ENCODE results near the gene KCNMB1.

Gene KCNMB1

GRCh38 chr5:170375283-170375682 lies 13.9 kb downstream of the KCNMB1 start:
- Mint-ChIP-seq H3K27ac (no peak overlapping the region), H3K36me3 (no peaks in the 10 kb centered on the region), H3K4me3 (no peak overlapping the region), H3K4me1 (no peaks in the 10 kb centered on the region), H3K27me3 (peaks cover 45% of the 10 kb centered on the region), H3K9me3 (peaks cover 3% of the 10 kb centered on the region)
- ATAC-seq, result no peak

- Mint-ChIP-seq H3K9me3 (peaks cover 3% of the 10 kb centered on the region), H3K27ac (no peak overlapping the region), H3K36me3 (no peaks in the 10 kb centered on the region), H3K4me3 (no peak overlapping the region), H3K4me1 (no peaks in the 10 kb centered on the region), H3K27me3 (peaks cover 28% of the 10 kb centered on the region)
- no peak for ATAC-seq
Observed at GRCh38 chr5:170372971-170373370, 16.2 kb downstream of the KCNMB1 start.

- H3K9me3 Mint-ChIP-seq, result no peaks in the 10 kb centered on the region
- H3K36me3 Mint-ChIP-seq, result no peaks in the 10 kb centered on the region
- H3K27me3 Mint-ChIP-seq, result peaks cover 11% of the 10 kb centered on the region
- H3K27ac Mint-ChIP-seq, result no peak overlapping the region
- H3K4me1 Mint-ChIP-seq, result no peaks in the 10 kb centered on the region
- H3K4me3 Mint-ChIP-seq, result no peak overlapping the region
- no peak for ATAC-seq
Observed at GRCh38 chr5:170368586-170368985, 20.6 kb downstream of the KCNMB1 start.

- no peak for ATAC-seq
- H3K27ac Mint-ChIP-seq, result no peak overlapping the region
- H3K9me3 Mint-ChIP-seq, result no peaks in the 10 kb centered on the region
- H3K27me3 Mint-ChIP-seq, result no peaks in the 10 kb centered on the region
- H3K4me1 Mint-ChIP-seq, result no peaks in the 10 kb centered on the region
- no peak overlapping the region for H3K4me3 Mint-ChIP-seq
- no peaks in the 10 kb centered on the region for H3K36me3 Mint-ChIP-seq
Observed at GRCh38 chr5:170366276-170366675, 22.9 kb downstream of the KCNMB1 start.

GRCh38 chr5:170365831-170366230 lies 23.3 kb downstream of the KCNMB1 start:
- no peak overlapping the region for H3K4me3 Mint-ChIP-seq
- peaks cover 4% of the 10 kb centered on the region for H3K4me1 Mint-ChIP-seq
- no peaks in the 10 kb centered on the region for H3K27me3 Mint-ChIP-seq
- no peaks in the 10 kb centered on the region for H3K9me3 Mint-ChIP-seq
- no peak for ATAC-seq
- no peak overlapping the region for H3K27ac Mint-ChIP-seq
- no peaks in the 10 kb centered on the region for H3K36me3 Mint-ChIP-seq

- no peak for ATAC-seq
- peaks cover 8% of the 10 kb centered on the region for H3K4me1 Mint-ChIP-seq
- no peaks in the 10 kb centered on the region for H3K36me3 Mint-ChIP-seq
- no peaks in the 10 kb centered on the region for H3K9me3 Mint-ChIP-seq
- no peaks in the 10 kb centered on the region for H3K27me3 Mint-ChIP-seq
- H3K27ac Mint-ChIP-seq, result no peak overlapping the region
- no peak overlapping the region for H3K4me3 Mint-ChIP-seq
Observed at GRCh38 chr5:170365011-170365410, 24.2 kb downstream of the KCNMB1 start.

GRCh38 chr5:170363671-170364070 lies 25.5 kb downstream of the KCNMB1 start:
- ATAC-seq, result no peak
- H3K9me3 Mint-ChIP-seq, result no peaks in the 10 kb centered on the region
- no peaks in the 10 kb centered on the region for H3K27me3 Mint-ChIP-seq
- H3K4me3 Mint-ChIP-seq, result no peak overlapping the region
- H3K27ac Mint-ChIP-seq, result no peak overlapping the region
- no peaks in the 10 kb centered on the region for H3K36me3 Mint-ChIP-seq
- peaks cover 10% of the 10 kb centered on the region for H3K4me1 Mint-ChIP-seq

- Mint-ChIP-seq H3K27ac (no peak overlapping the region), H3K9me3 (no peaks in the 10 kb centered on the region), H3K4me1 (peaks cover 20% of the 10 kb centered on the region), H3K27me3 (no peaks in the 10 kb centered on the region), H3K4me3 (no peak overlapping the region), H3K36me3 (no peaks in the 10 kb centered on the region)
- ATAC-seq, result no peak
Observed at GRCh38 chr5:170362656-170363055, 26.5 kb downstream of the KCNMB1 start.

GRCh38 chr5:170362102-170362501 lies 27.1 kb downstream of the KCNMB1 start:
- peaks cover 23% of the 10 kb centered on the region for H3K4me1 Mint-ChIP-seq
- H3K27ac Mint-ChIP-seq, result no peak overlapping the region
- H3K9me3 Mint-ChIP-seq, result no peaks in the 10 kb centered on the region
- ATAC-seq, result no peak
- no peaks in the 10 kb centered on the region for H3K36me3 Mint-ChIP-seq
- H3K27me3 Mint-ChIP-seq, result no peaks in the 10 kb centered on the region
- no peak overlapping the region for H3K4me3 Mint-ChIP-seq

GRCh38 chr5:170361616-170362015 lies 27.6 kb downstream of the KCNMB1 start:
- peaks cover 23% of the 10 kb centered on the region for H3K4me1 Mint-ChIP-seq
- no peak for ATAC-seq
- no peak overlapping the region for H3K27ac Mint-ChIP-seq
- no peaks in the 10 kb centered on the region for H3K36me3 Mint-ChIP-seq
- H3K4me3 Mint-ChIP-seq, result no peak overlapping the region
- no peaks in the 10 kb centered on the region for H3K27me3 Mint-ChIP-seq
- no peaks in the 10 kb centered on the region for H3K9me3 Mint-ChIP-seq

GRCh38 chr5:170361116-170361515 lies 28.1 kb downstream of the KCNMB1 start:
- Mint-ChIP-seq H3K27ac (no peak overlapping the region), H3K9me3 (no peaks in the 10 kb centered on the region), H3K36me3 (no peaks in the 10 kb centered on the region), H3K4me3 (no peak overlapping the region), H3K4me1 (peaks cover 23% of the 10 kb centered on the region), H3K27me3 (no peaks in the 10 kb centered on the region)
- no peak for ATAC-seq

GRCh38 chr5:170360709-170361108 lies 28.5 kb downstream of the KCNMB1 start:
- ATAC-seq, result no peak
- no peak overlapping the region for H3K27ac Mint-ChIP-seq
- H3K4me3 Mint-ChIP-seq, result no peak overlapping the region
- no peaks in the 10 kb centered on the region for H3K36me3 Mint-ChIP-seq
- H3K9me3 Mint-ChIP-seq, result no peaks in the 10 kb centered on the region
- no peaks in the 10 kb centered on the region for H3K27me3 Mint-ChIP-seq
- peaks cover 23% of the 10 kb centered on the region for H3K4me1 Mint-ChIP-seq

- ATAC-seq, result peak; percentile 64
- Mint-ChIP-seq H3K36me3 (no peaks in the 10 kb centered on the region), H3K9me3 (no peaks in the 10 kb centered on the region), H3K27me3 (peaks cover 21% of the 10 kb centered on the region), H3K4me3 (no peak overlapping the region), H3K27ac (peak overlapping the region; percentile 71), H3K4me1 (peaks cover 23% of the 10 kb centered on the region)
Observed at GRCh38 chr5:170357955-170358444, 31.2 kb downstream of the KCNMB1 start.

- no peaks in the 10 kb centered on the region for H3K9me3 Mint-ChIP-seq
- peaks cover 41% of the 10 kb centered on the region for H3K27me3 Mint-ChIP-seq
- no peak overlapping the region for H3K4me3 Mint-ChIP-seq
- no peak overlapping the region for H3K27ac Mint-ChIP-seq
- ATAC-seq, result no peak
- H3K36me3 Mint-ChIP-seq, result no peaks in the 10 kb centered on the region
- H3K4me1 Mint-ChIP-seq, result peaks cover 17% of the 10 kb centered on the region
Observed at GRCh38 chr5:170355601-170356098, 33.5 kb downstream of the KCNMB1 start.

GRCh38 chr5:170353961-170354360 lies 35.2 kb downstream of the KCNMB1 start:
- H3K27ac Mint-ChIP-seq, result no peak overlapping the region
- peaks cover 15% of the 10 kb centered on the region for H3K4me1 Mint-ChIP-seq
- ATAC-seq, result no peak
- no peak overlapping the region for H3K4me3 Mint-ChIP-seq
- H3K27me3 Mint-ChIP-seq, result peaks cover 58% of the 10 kb centered on the region
- H3K36me3 Mint-ChIP-seq, result no peaks in the 10 kb centered on the region
- H3K9me3 Mint-ChIP-seq, result no peaks in the 10 kb centered on the region

GRCh38 chr5:170353011-170353761 lies 36.0 kb downstream of the KCNMB1 start:
- peaks cover 66% of the 10 kb centered on the region for H3K27me3 Mint-ChIP-seq
- H3K36me3 Mint-ChIP-seq, result no peaks in the 10 kb centered on the region
- ATAC-seq, result no peak
- no peak overlapping the region for H3K27ac Mint-ChIP-seq
- no peaks in the 10 kb centered on the region for H3K9me3 Mint-ChIP-seq
- H3K4me1 Mint-ChIP-seq, result peaks cover 8% of the 10 kb centered on the region
- H3K4me3 Mint-ChIP-seq, result no peak overlapping the region
